GM18502 (cell line): ENCODE measurements around the gene CDH16.

ENCODE experiments used
- ATAC-seq: cut with Tn5 transposase; IDR thresholded peaks from one replicate; pipeline ENCODE4 v1.9.1; 2021; ENCODE audit warnings: mild to moderate bottlenecking; ENCODE audit not compliant: unreplicated experiment, poor library complexity

CDH16 gene

GRCh38 chr16:66913081-66913480, 5.6 kb downstream of the CDH16 start:
- ATAC-seq, result no peak

- no peak for ATAC-seq
These were observed 6.9 kb downstream of the CDH16 start for GRCh38 chr16:66911801-66912200.

GRCh38 chr16:66911112-66911511, 7.6 kb downstream of the CDH16 start:
- no peak for ATAC-seq

GRCh38 chr16:66910175-66910940, 8.3 kb downstream of the CDH16 start:
- no peak for ATAC-seq

- no peak for ATAC-seq
These were observed 9.7 kb downstream of the CDH16 start for GRCh38 chr16:66908762-66909559.

- no peak for ATAC-seq
These were observed 10.6 kb downstream of the CDH16 start for GRCh38 chr16:66908116-66908515.

- no peak for ATAC-seq
These were observed 11.5 kb downstream of the CDH16 start for GRCh38 chr16:66906916-66907836.

GRCh38 chr16:66905633-66906539, 12.8 kb downstream of the CDH16 start:
- ATAC-seq, result no peak

GRCh38 chr16:66904846-66905632, 13.6 kb downstream of the CDH16 start:
- ATAC-seq, result no peak

GRCh38 chr16:66904428-66904845, 14.2 kb downstream of the CDH16 start:
- ATAC-seq, result no peak

- ATAC-seq, result no peak
These were observed 14.9 kb downstream of the CDH16 start for GRCh38 chr16:66903544-66904427.

- ATAC-seq, result no peak
These were observed 15.8 kb downstream of the CDH16 start for GRCh38 chr16:66902648-66903543.

- no peak for ATAC-seq
These were observed 17.1 kb downstream of the CDH16 start for GRCh38 chr16:66901626-66902025.

- no peak for ATAC-seq
These were observed 17.8 kb downstream of the CDH16 start for GRCh38 chr16:66900721-66901441.

GRCh38 chr16:66899945-66900710, 18.6 kb downstream of the CDH16 start:
- no peak for ATAC-seq
